Mesothelial cell of epicardium (in vitro differentiated cells): ENCODE data around the gene CDH13. TPM values are rescaled to one million over a fixed set of nuclear protein-coding genes. Genes with fewer than 3 reads are reported as not detected.

ENCODE experiments used
- DNase-seq, 2 experiments: peaks; one replicate each; pipeline ENCODE4 v3.0.0; 2021; ENCODE audit warnings: low spot score in 2 of 2; ENCODE audit not compliant: unreplicated experiment in 2 of 2
- H3K27ac Mint-ChIP-seq: 2 replicates; pipeline ENCODE4 v1.8.0; 2021; ENCODE audit warnings: mixed read lengths
- H3K27me3 Mint-ChIP-seq: 2 replicates; pipeline ENCODE4 v1.8.0; 2021; ENCODE audit warnings: low read depth, mixed read lengths
- H3K36me3 Mint-ChIP-seq: 2 replicates; pipeline ENCODE4 v1.8.0; 2021; ENCODE audit warnings: mixed read lengths
- H3K4me1 Mint-ChIP-seq: 2 replicates; pipeline ENCODE4 v1.8.0; 2021; ENCODE audit warnings: mixed read lengths
- H3K4me3 Mint-ChIP-seq: 2 replicates; pipeline ENCODE4 v1.8.0; 2021; ENCODE audit warnings: mild to moderate bottlenecking, moderate library complexity, mixed read lengths
- H3K9me3 Mint-ChIP-seq: 2 replicates; pipeline ENCODE4 v1.8.0; 2021; ENCODE audit warnings: mixed read lengths
- CTCF ChIP-seq: fragments of 200-600 bp; sonication (generic); IDR thresholded peaks from one replicate; pipeline ENCODE4 v1.5.0; 2021; ENCODE audit warnings: antibody characterized with exemption; ENCODE audit not compliant: unreplicated experiment
- total RNA-seq: library from RNA; stranded (reverse); gene quantifications from 3 replicates; pipeline ENCODE4 v1.2.1, GENCODE V29; 2021

CDH13 gene
- total RNA-seq, 1 donor from 2014 or later = 0.80 TPM

DNA sequence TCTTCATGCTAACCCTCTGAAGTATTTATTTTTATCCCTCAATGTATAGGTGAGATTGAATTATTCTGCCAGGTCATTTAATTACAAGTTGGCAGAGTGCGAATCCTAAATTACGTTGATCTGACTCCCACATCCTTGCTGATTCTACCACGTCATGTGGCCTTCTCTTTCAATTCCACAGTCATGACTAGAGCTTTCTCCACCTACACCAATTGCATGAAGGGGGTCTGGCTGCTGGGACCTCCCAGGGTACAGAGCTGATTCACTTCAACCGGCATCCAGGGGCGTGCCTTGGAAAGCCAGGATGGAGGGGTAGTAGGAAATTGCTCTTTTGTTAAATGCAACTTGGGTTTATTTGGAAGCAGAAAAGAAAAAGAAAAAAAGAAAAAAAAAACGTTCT is 41.1 kb upstream of the CDH13 start:
- H3K27ac Mint-ChIP-seq = no peak overlapping the region

DNA sequence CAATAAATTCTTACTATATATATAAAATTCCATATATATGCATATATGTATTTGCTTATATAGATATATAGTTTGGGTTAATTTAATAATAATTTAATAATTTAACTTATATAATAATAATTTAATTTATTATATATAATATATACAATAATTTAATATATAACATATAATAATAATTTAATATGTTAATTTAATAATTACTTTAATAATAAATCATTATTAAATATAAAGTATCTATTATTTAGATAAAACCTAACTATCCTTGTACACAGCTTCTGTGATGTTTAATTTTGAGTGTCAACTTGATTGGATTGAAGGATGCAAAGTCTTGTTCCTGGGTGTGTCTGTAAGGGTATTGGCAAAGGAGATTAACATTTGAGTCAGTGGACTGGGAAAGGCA is 40.6 kb upstream of the CDH13 start:
- H3K4me1 Mint-ChIP-seq = no peaks in the 10 kb centered on the region
- DNase-seq = no peak
- H3K27me3 Mint-ChIP-seq = peaks cover 13% of the 10 kb centered on the region
- TF ChIP-seq CTCF = no peak
- no peak overlapping the region for H3K27ac Mint-ChIP-seq
- H3K36me3 Mint-ChIP-seq = no peaks in the 10 kb centered on the region
- H3K4me3 Mint-ChIP-seq = no peak overlapping the region
- no peaks in the 10 kb centered on the region for H3K9me3 Mint-ChIP-seq

More for the DNA sequence above, 41.1 kb upstream of the CDH13 start:
- H3K4me1 Mint-ChIP-seq = no peaks in the 10 kb centered on the region
- no peaks in the 10 kb centered on the region for H3K36me3 Mint-ChIP-seq
- TF ChIP-seq CTCF = no peak
- DNase-seq = no peak
- peaks cover 15% of the 10 kb centered on the region for H3K27me3 Mint-ChIP-seq
- H3K9me3 Mint-ChIP-seq = no peaks in the 10 kb centered on the region
- no peak overlapping the region for H3K4me3 Mint-ChIP-seq

DNA sequence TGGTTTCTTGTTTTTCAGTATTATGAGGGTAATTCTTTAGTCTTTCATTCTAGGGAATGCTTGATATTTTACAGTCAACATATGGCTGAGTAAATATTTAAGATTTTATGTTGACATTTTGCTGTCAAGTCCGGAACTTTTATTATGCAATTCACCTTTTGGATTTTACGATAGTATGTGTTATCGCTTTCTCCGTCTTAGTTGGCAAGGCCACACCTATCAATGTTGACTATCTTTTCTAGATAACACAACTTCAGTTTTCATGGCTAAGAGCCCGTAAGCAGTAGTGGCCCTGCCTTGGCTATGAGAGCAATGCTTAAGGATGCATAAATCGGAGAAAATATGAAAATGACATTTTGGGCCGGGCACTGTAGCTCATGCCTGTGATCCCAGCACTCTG is 39.5 kb upstream of the CDH13 start:
- no peaks in the 10 kb centered on the region for H3K9me3 Mint-ChIP-seq
- no peak overlapping the region for H3K27ac Mint-ChIP-seq
- H3K4me1 Mint-ChIP-seq = no peaks in the 10 kb centered on the region
- DNase-seq = no peak
- peaks cover 17% of the 10 kb centered on the region for H3K27me3 Mint-ChIP-seq
- no peak overlapping the region for H3K4me3 Mint-ChIP-seq
- TF ChIP-seq CTCF = no peak
- H3K36me3 Mint-ChIP-seq = no peaks in the 10 kb centered on the region

- no peak for DNase-seq
- Mint-ChIP-seq H3K9me3 (no peaks in the 10 kb centered on the region), H3K4me1 (no peaks in the 10 kb centered on the region), H3K27ac (no peak overlapping the region), H3K4me3 (no peak overlapping the region), H3K36me3 (no peaks in the 10 kb centered on the region), H3K27me3 (peaks cover 17% of the 10 kb centered on the region)
- no peak for TF ChIP-seq CTCF
Measured at GRCh38 chr16:82589407-82589806, 37.4 kb upstream of the CDH13 start.

GRCh38 chr16:82594114-82594513 is 32.7 kb upstream of the CDH13 start:
- no peak for DNase-seq
- Mint-ChIP-seq H3K36me3 (no peaks in the 10 kb centered on the region), H3K9me3 (peaks cover 13% of the 10 kb centered on the region), H3K27me3 (peaks cover 13% of the 10 kb centered on the region), H3K4me1 (no peaks in the 10 kb centered on the region), H3K27ac (no peak overlapping the region), H3K4me3 (no peak overlapping the region)
- TF ChIP-seq CTCF = no peak

- Mint-ChIP-seq H3K4me3 (no peak overlapping the region), H3K36me3 (no peaks in the 10 kb centered on the region)
Measured at GRCh38 chr16:82598771-82599170, 28.0 kb upstream of the CDH13 start.

More at GRCh38 chr16:82598771-82599170, 28.0 kb upstream of the CDH13 start:
- H3K9me3 Mint-ChIP-seq = peaks cover 25% of the 10 kb centered on the region
- no peaks in the 10 kb centered on the region for H3K27me3 Mint-ChIP-seq
- no peak for TF ChIP-seq CTCF
- H3K27ac Mint-ChIP-seq = no peak overlapping the region
- H3K4me1 Mint-ChIP-seq = peaks cover 2% of the 10 kb centered on the region
- DNase-seq = no peak
